ENCODE data around the gene ISG20L2. TPM values are rescaled to one million over a fixed set of nuclear protein-coding genes. Genes with fewer than 3 reads are reported as not detected.

The ISG20L2 gene
- total RNA-seq, 6 experiments from 2014 or later: 10.3 to 14.1 (median 12.2) TPM

DNA sequence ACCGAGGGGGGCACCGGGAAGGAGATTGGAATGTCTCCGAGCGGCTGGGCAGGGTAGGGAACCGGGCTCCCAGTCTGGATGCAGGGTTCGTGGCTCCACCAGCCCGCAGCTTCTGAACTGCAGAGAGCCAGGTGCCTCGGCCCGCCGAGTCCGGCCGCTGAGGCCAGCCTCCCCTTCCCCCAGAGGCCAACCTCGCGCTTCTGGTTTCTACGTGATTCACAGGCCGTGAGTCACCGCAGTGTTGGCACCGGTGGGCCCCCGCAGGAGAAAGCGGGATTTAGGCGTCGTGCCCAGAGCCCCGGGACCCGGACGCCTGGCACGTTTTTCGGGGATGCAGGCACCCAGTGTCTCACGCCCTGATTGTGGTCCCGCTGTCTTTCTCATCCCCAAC, 23.6 kb downstream of the ISG20L2 start:
- no peak overlapping the region for H3K4me3 ChIP-seq
- ATAC-seq (peak in 2 of 4 donors; percentile 13 to 67), DNase-seq (peak in 1 of 3 donors; percentile 42)
- no CpG with 5 or more reads among the region's 29 CpGs for WGBS (ENCODE audit: insufficient coverage, low coverage, low lambda C conversion rate, missing lambda C conversion rate)
- intact Hi-C loops (cut with DNase I): no loop called here
- H3K27me3 ChIP-seq: peaks cover 0 to 31% of the 10 kb centered on the region in 2 donors
- H3K4me1 ChIP-seq: peaks cover 0 to 16% (median 9%) of the 10 kb centered on the region in 4 donors
- no peak for TF ChIP-seq POLR2A (IDR thresholded peaks at IDR 0.05)
- TF ChIP-seq, protein P1, sequence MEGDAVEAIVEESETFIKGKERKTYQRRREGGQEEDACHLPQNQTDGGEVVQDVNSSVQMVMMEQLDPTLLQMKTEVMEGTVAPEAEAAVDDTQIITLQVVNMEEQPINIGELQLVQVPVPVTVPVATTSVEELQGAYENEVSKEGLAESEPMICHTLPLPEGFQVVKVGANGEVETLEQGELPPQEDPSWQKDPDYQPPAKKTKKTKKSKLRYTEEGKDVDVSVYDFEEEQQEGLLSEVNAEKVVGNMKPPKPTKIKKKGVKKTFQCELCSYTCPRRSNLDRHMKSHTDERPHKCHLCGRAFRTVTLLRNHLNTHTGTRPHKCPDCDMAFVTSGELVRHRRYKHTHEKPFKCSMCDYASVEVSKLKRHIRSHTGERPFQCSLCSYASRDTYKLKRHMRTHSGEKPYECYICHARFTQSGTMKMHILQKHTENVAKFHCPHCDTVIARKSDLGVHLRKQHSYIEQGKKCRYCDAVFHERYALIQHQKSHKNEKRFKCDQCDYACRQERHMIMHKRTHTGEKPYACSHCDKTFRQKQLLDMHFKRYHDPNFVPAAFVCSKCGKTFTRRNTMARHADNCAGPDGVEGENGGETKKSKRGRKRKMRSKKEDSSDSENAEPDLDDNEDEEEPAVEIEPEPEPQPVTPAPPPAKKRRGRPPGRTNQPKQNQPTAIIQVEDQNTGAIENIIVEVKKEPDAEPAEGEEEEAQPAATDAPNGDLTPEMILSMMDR (IDR thresholded peaks at IDR 0.05): no peak
- no peak overlapping the region for H3K27ac ChIP-seq
- no peaks in the 10 kb centered on the region for H3K9me3 ChIP-seq
- no peaks in the 10 kb centered on the region for H3K36me3 ChIP-seq

DNA sequence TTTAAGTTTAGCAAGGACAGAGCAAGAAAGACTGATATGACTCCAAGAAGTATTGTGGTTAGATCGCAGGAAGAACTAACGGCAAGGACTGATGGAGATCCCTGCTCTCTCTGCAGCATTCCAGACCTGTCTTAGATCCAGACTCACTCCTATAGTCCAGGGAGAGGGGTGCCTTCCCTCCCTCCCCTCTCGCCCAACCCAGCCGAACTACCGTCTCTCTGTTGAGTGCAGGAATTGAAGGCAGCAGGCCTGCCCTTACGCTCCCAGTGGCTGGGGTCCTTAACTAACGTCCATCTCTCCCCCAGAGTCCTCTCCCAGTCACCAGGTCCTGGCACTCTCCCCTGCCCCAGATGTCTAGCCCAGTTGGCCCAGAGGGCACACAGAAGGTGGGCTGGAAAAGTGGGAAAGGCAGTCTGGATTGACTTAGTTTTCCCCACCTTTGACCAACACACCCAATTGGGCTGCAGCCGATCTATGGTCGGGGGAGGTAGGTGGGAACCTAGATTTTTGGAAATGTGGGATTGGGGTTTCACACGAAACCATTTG, 24.3 kb downstream of the ISG20L2 start:
- intact Hi-C loops (cut with DNase I): no loop called here
- no peak for TF ChIP-seq POLR2A (IDR thresholded peaks at IDR 0.05)
- TF ChIP-seq, protein P1 (IDR thresholded peaks at IDR 0.05): no peak
- 39% methylated on average over 6 of the region's 10 CpGs for WGBS (ENCODE audit: insufficient coverage, low coverage, low lambda C conversion rate, missing lambda C conversion rate)
- H3K4me3 ChIP-seq: no peak overlapping the region
- H3K36me3 ChIP-seq: no peaks in the 10 kb centered on the region
- DNase-seq: no peak
- ATAC-seq: no peak
- H3K27me3 ChIP-seq: peaks cover 0 to 31% of the 10 kb centered on the region in 2 donors
- no peak overlapping the region for H3K27ac ChIP-seq
- H3K9me3 ChIP-seq: no peaks in the 10 kb centered on the region
- H3K4me1 ChIP-seq: peaks cover 0 to 16% (median 9%) of the 10 kb centered on the region in 4 donors

DNA sequence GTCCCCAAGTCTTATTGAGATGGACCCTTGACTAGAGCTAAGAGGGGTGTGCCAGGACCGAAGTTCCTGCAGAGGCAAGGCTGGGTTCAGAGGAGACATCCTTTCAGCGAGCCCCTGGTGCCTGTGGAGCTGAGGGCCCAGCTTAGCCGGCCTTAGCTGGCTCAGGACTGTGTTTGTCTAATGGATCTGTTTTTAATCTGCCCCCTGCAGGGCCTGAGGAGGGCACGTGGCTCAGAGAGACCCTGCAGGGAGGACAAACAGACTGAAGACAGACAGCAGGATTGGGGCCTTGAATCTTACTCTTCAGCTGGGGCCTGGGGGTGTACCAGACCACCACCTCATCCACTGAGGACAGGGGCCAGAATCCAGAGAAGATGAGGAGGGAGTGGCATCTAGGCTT, 24.8 kb downstream of the ISG20L2 start:
- Histone ChIP-seq H3K27me3 (peaks cover 0 to 31% of the 10 kb centered on the region in 2 donors), H3K36me3 (no peaks in the 10 kb centered on the region), H3K4me3 (no peak overlapping the region), H3K27ac (no peak overlapping the region), H3K9me3 (no peaks in the 10 kb centered on the region), H3K4me1 (peaks cover 0 to 16% (median 9%) of the 10 kb centered on the region in 4 donors)
- ATAC-seq (no peak), DNase-seq (no peak)
- intact Hi-C loops (cut with DNase I): no loop called here
- 6% methylated on average over 2 of the region's 4 CpGs for WGBS (ENCODE audit: insufficient coverage, low coverage, low lambda C conversion rate, missing lambda C conversion rate)
- TF ChIP-seq POLR2A (IDR thresholded peaks at IDR 0.05): no peak

DNA sequence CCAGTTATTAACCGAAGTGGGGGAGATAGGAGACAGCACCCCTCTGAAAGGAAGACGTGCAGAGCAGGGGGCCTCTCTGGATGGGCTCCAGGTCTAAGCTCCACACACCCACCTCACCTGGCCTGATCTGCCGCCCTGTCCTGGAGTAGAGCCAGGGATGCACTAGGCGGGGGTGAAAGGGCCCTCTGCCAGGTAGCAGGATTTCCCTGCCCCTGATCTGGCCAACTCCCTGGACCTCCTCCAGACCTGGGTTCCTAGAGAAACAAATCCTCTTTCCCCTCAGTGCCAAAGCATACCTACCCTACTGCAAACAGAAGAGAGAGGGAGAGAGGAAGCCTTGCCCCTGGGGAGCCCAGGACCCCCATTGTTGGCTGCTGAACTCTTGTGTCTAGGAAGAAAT, 25.2 kb downstream of the ISG20L2 start:
- intact Hi-C loops (cut with DNase I): no loop called here
- ATAC-seq: no peak
- no peaks in the 10 kb centered on the region for H3K36me3 ChIP-seq
- H3K27me3 ChIP-seq: peaks cover 0 to 31% of the 10 kb centered on the region in 2 donors
- no peak for TF ChIP-seq POLR2A (IDR thresholded peaks at IDR 0.05)
- TF ChIP-seq, protein P1 (IDR thresholded peaks at IDR 0.05): no peak
- no peak overlapping the region for H3K27ac ChIP-seq
- H3K9me3 ChIP-seq: no peaks in the 10 kb centered on the region
- H3K4me1 ChIP-seq: peaks cover 0 to 16% (median 9%) of the 10 kb centered on the region in 4 donors
- WGBS (ENCODE audit: insufficient coverage, low coverage, low lambda C conversion rate, missing lambda C conversion rate): 43% methylated on average over 3 of the region's 4 CpGs
- no peak for DNase-seq
- H3K4me3 ChIP-seq: no peak overlapping the region

DNA sequence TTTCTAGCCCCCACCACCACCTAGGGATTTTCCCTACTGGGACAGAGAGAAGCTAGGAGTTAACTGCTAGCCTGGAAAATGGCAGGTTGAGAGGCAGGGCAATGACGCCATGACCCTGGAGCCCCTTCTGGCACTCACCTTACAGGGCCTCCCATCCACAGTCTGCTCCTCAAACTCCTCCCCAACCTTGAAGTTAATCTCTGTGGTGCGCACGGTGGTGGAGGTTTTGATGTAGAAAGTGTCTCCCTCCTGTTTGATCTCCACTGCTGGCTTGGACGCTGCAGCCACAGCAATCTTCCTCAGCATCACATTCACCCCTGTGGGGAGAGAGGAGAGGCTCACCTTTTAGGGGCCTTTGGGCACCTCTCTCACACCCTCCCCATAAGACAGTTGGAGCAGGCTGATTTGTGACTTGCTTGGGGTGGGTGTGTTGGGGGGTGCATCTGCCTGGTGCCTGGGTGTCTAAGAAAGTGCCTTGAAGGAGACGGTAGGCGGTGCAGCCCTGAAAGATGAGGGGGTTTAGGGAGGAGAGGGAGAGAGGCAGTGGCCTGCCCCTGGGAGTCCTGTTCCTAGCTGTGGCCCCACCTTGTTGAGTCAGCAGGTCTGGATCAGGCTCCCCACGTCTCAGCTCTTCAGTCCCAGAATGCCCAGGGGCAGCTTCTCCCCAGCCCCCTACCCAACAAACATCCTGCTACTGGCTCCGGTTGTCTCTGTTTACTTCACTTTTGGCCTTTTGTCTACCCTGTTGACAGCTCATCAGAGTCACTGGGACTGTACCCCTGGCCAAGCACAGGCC, 27.6 kb downstream of the ISG20L2 start:
- peaks cover 0 to 25% of the 10 kb centered on the region in 2 donors for H3K27me3 ChIP-seq
- no peak overlapping the region for H3K27ac ChIP-seq
- intact Hi-C loops (cut with DNase I): no loop called here
- no peak for ATAC-seq
- DNase-seq: no peak
- WGBS (ENCODE audit: insufficient coverage, low coverage, low lambda C conversion rate, missing lambda C conversion rate): no CpG with 5 or more reads among the region's 8 CpGs
- H3K9me3 ChIP-seq: no peaks in the 10 kb centered on the region
- no peak overlapping the region for H3K4me3 ChIP-seq
- no peaks in the 10 kb centered on the region for H3K36me3 ChIP-seq
- TF ChIP-seq POLR2A (IDR thresholded peaks at IDR 0.05): no peak
- TF ChIP-seq, protein P1 (IDR thresholded peaks at IDR 0.05): no peak
- H3K4me1 ChIP-seq: peaks cover 0 to 13% (median 6%) of the 10 kb centered on the region in 4 donors
